22Rv1 (cell line): ENCODE results near the gene SNAI1.

Experiments used
- ZFX ChIP-seq: fragments of 450-650 bp; IDR thresholded peaks from 2 replicates; pipeline ENCODE4 v1.6.1; 2017; ENCODE audit warnings: antibody characterized with exemption, borderline replicate concordance
- TF ChIP-seq, protein P1 (sequence below): fragments of 450-650 bp; IDR thresholded peaks from 2 replicates; pipeline ENCODE4 v1.5.1; 2017; ENCODE audit warnings: mild to moderate bottlenecking

DNA sequence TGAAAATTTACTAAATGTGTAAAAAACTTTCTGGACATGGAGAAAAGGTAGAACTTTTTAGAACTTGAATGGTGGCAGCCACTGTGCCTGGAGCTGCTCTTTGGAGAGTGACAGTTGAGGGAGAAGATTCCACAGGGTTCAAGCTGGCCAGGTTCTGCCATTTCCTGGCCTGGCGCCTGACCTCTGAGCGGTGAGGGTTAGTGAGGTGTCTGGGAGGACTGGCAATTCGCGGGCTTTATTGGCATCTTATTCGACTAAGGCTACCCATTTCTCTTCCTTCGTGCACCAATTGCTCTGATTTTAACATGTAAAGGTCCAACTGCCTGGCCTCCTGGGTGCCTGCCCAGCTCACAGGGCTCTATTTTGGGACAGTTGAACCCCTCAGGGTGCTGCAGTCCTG lies 2.4 kb downstream of the SNAI1 start:
- TF ChIP-seq ZFX, result no peak
- TF ChIP-seq, protein P1, sequence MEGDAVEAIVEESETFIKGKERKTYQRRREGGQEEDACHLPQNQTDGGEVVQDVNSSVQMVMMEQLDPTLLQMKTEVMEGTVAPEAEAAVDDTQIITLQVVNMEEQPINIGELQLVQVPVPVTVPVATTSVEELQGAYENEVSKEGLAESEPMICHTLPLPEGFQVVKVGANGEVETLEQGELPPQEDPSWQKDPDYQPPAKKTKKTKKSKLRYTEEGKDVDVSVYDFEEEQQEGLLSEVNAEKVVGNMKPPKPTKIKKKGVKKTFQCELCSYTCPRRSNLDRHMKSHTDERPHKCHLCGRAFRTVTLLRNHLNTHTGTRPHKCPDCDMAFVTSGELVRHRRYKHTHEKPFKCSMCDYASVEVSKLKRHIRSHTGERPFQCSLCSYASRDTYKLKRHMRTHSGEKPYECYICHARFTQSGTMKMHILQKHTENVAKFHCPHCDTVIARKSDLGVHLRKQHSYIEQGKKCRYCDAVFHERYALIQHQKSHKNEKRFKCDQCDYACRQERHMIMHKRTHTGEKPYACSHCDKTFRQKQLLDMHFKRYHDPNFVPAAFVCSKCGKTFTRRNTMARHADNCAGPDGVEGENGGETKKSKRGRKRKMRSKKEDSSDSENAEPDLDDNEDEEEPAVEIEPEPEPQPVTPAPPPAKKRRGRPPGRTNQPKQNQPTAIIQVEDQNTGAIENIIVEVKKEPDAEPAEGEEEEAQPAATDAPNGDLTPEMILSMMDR, result no peak
